GM12878 (cell line): ENCODE data around the gene G3BP1. TPM values are rescaled to one million over a fixed set of nuclear protein-coding genes. Genes with fewer than 3 reads are reported as not detected.

ENCODE experiments used
- BACH1 ChIP-seq: fragments of 450-650 bp; IDR thresholded peaks from 2 replicates; pipeline ENCODE4 v1.6.1; 2017; ENCODE audit warnings: mild to moderate bottlenecking, borderline replicate concordance
- CBX5 ChIP-seq: sonication (generic); IDR thresholded peaks from 2 replicates; pipeline ENCODE4 v1.6.1; 2016; ENCODE audit warnings: low read depth, moderate library complexity, mild to moderate bottlenecking, inconsistent platforms
- CHD1 ChIP-seq: IDR thresholded peaks from 2 replicates; pipeline ENCODE4 v1.6.1; 2012; ENCODE audit warnings: low read depth, low read length, improper control_type of control experiment
- CREM ChIP-seq: IDR thresholded peaks from 2 replicates; pipeline ENCODE4 v1.6.1; 2014; ENCODE audit warnings: antibody characterized with exemption, low read depth
- GATAD2B ChIP-seq: fragments of 450-650 bp; conservative IDR thresholded peaks from 2 replicates; pipeline ENCODE4 v1.6.1; 2017; ENCODE audit warnings: low read depth, mild to moderate bottlenecking, moderate library complexity
- HDGF ChIP-seq: fragments of 450-650 bp; IDR thresholded peaks from 2 replicates; pipeline ENCODE4 v1.6.1; 2016; ENCODE audit warnings: antibody characterized with exemption
- KDM1A ChIP-seq: fragments of 200-600 bp; sonication (generic); IDR thresholded peaks from 2 replicates; pipeline ENCODE4 v1.6.1; 2016; ENCODE audit warnings: borderline replicate concordance
- MEF2B ChIP-seq: fragments of 450-650 bp; IDR thresholded peaks from 2 replicates; pipeline ENCODE4 v1.6.1; 2018; ENCODE audit warnings: mild to moderate bottlenecking, moderate library complexity; ENCODE audit not compliant: partially characterized antibody, poor library complexity, severe bottlenecking
- NFYB ChIP-seq: IDR thresholded peaks from 2 replicates; pipeline ENCODE4 v1.6.1; 2011; ENCODE audit warnings: low read depth, mild to moderate bottlenecking, low read length, improper control_type of control experiment, moderate library complexity; ENCODE audit not compliant: insufficient read depth
- NR2C2 ChIP-seq: IDR thresholded peaks from 2 replicates; pipeline ENCODE4 v1.6.1; 2011; ENCODE audit warnings: borderline replicate concordance, low read depth; ENCODE audit not compliant: control insufficient read depth, insufficient read length
- RELA ChIP-seq: fragments of 450-650 bp; IDR thresholded peaks from 2 replicates; pipeline ENCODE4 v1.8.0; 2014; ENCODE audit warnings: borderline replicate concordance; ENCODE audit not compliant: partially characterized antibody
- SIN3A ChIP-seq: IDR thresholded peaks from 2 replicates; pipeline ENCODE4 v1.6.1; 2012; ENCODE audit warnings: low read depth, low read length, improper control_type of control experiment
- SMAD1 ChIP-seq: fragments of 450-650 bp; IDR thresholded peaks from 2 replicates; pipeline ENCODE4 v1.6.1; 2018; ENCODE audit warnings: mild to moderate bottlenecking, low read depth; ENCODE audit not compliant: partially characterized antibody
- SMARCA5 ChIP-seq: fragments of 450-650 bp; IDR thresholded peaks from 2 replicates; pipeline ENCODE4 v1.6.1; 2017; ENCODE audit warnings: mild to moderate bottlenecking
- STAT3 ChIP-seq: IDR thresholded peaks from 2 replicates; pipeline ENCODE4 v1.6.1; 2011; ENCODE audit warnings: low read depth, low read length, improper control_type of control experiment
- ZNF274 ChIP-seq: IDR thresholded peaks from one replicate; pipeline ENCODE4 v1.8.0; 2011; ENCODE audit not compliant: insufficient read length, insufficient read depth
- polyA plus RNA-seq, 11 experiments: library from polyadenylated mRNA; depleted of rRNA in 4 of 11; unstranded in 6 of 11; stranded (reverse) in 5 of 11; fragments of >200 nt; fragmentation: Nextera tagmentation in 4 of 11; fragmentation: Illumina TruSeq in 1 of 11; extraction: Ambion mirVana in 4 of 11; extraction: Trizol in 1 of 11; gene quantifications; 1 replicate in 1 of 11; 2 replicates in 10 of 11; pipeline versions ENCODE4 v1.2.1 to v1.2.3, GENCODE V29; 2011 to 2016; ENCODE audit warnings: inconsistent platforms in 2 of 11, missing spikeins in 2 of 11, low read depth in 1 of 11
- total RNA-seq, 4 experiments: library from RNA; depleted of rRNA in 3 of 4; stranded (reverse); fragments of >200 nt in 3 of 4; fragmentation: Illumina TruSeq in 1 of 4; extraction: Trizol in 1 of 4; gene quantifications; 2 replicates each; pipeline versions ENCODE4 v1.2.1 to v1.2.3, GENCODE V29; 2013 to 2021
- TF ChIP-seq, protein P1 (sequence below): fragments of 450-650 bp; IDR thresholded peaks from 2 replicates; pipeline ENCODE4 v1.6.1; 2017; ENCODE audit warnings: low read depth, mild to moderate bottlenecking, moderate library complexity
- TF ChIP-seq, protein P2 (sequence below): fragments of 450-650 bp; IDR thresholded peaks from 2 replicates; pipeline ENCODE4 v1.6.1; 2018; ENCODE audit warnings: borderline replicate concordance, mild to moderate bottlenecking; ENCODE audit not compliant: partially characterized antibody
- TF ChIP-seq, protein P3 (sequence below): IDR thresholded peaks from 2 replicates; pipeline ENCODE4 v1.6.1; 2012; ENCODE audit warnings: low read depth, low read length, improper control_type of control experiment
- TF ChIP-seq, protein P4 (sequence below): fragments of 450-650 bp; formaldehyde crosslinking; IDR thresholded peaks from 2 replicates; pipeline ENCODE4 v1.5.0; 2022; ENCODE audit warnings: mild to moderate bottlenecking, missing genetic modification characterization

The G3BP1 gene
- total and polyA plus RNA-seq, 10 of the 15 experiments (the other 5 are each of a cell fraction or from before 2014, with no cell fraction given): 49.7 to 438 (median 148) TPM

DNA sequence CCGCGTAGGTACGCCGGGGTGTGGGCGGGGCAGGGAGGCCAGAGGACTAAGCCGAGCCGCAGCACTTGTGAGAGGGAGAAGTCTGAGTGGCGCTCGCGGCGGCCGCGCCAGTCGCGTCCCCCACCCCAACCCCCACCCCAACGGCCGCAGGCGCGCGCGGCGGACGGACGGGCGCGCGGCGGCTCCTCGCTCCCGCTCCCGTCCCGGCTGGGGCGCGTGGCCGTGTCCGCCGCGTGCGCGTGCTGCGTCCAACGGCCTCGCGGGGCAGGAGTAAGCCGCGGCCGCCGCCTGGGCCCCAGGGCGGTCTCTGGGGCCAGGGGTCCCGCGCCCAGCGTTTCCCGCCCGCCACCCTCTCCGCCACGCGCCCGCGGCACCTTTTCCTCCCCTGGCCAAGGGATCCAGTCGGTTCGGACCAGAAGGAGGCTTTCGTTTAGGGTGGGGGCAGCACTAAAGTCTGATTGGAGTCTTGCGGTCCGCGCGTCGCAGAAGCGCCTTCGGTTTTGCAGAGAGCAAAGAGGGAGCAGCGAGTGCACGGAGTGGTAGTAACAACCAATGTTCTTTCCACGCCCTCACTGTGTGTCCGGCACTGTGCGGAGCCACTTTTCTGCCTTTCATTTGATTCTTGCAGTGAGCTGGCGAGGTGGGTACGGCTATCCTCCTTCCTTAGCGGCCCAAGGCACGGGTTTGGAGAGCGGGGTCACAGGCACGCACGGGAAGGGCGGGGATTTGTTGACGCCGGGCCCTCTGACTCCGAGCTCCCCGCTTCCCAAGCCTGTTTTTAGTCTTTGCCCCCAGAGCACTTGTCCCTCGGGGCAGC, 483 bp downstream of the G3BP1 start (continued):
- TF ChIP-seq SMAD1 (no peak), NFYB (no peak), KDM1A (no peak), RELA (no peak), SMARCA5 (peak; percentile 85; the same call in 1 of the 2 replicates), BACH1 (peak; percentile 77), GATAD2B (no peak; the same call in 1 of the 2 replicates), CHD1 (no peak), CREM (no peak), STAT3 (no peak), NR2C2 (no peak), CBX5 (no peak), ZNF274 (no peak), MEF2B (peak; percentile 37), HDGF (no peak), SIN3A (no peak; the same call in 1 of the 2 replicates)
- TF ChIP-seq, protein P1, sequence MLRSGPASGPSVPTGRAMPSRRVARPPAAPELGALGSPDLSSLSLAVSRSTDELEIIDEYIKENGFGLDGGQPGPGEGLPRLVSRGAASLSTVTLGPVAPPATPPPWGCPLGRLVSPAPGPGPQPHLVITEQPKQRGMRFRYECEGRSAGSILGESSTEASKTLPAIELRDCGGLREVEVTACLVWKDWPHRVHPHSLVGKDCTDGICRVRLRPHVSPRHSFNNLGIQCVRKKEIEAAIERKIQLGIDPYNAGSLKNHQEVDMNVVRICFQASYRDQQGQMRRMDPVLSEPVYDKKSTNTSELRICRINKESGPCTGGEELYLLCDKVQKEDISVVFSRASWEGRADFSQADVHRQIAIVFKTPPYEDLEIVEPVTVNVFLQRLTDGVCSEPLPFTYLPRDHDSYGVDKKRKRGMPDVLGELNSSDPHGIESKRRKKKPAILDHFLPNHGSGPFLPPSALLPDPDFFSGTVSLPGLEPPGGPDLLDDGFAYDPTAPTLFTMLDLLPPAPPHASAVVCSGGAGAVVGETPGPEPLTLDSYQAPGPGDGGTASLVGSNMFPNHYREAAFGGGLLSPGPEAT: no peak
- TF ChIP-seq, protein P2, sequence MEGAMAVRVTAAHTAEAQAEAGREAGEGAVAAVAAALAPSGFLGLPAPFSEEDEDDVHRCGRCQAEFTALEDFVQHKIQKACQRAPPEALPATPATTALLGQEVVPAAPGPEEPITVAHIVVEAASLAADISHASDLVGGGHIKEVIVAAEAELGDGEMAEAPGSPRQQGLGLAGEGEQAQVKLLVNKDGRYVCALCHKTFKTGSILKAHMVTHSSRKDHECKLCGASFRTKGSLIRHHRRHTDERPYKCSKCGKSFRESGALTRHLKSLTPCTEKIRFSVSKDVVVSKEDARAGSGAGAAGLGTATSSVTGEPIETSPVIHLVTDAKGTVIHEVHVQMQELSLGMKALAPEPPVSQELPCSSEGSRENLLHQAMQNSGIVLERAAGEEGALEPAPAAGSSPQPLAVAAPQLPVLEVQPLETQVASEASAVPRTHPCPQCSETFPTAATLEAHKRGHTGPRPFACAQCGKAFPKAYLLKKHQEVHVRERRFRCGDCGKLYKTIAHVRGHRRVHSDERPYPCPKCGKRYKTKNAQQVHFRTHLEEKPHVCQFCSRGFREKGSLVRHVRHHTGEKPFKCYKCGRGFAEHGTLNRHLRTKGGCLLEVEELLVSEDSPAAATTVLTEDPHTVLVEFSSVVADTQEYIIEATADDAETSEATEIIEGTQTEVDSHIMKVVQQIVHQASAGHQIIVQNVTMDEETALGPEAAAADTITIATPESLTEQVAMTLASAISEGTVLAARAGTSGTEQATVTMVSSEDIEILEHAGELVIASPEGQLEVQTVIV: no peak
- TF ChIP-seq, protein P3, sequence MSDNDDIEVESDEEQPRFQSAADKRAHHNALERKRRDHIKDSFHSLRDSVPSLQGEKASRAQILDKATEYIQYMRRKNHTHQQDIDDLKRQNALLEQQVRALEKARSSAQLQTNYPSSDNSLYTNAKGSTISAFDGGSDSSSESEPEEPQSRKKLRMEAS: peak; percentile 22; the same call in 1 of the 2 replicates
- TF ChIP-seq, protein P4, sequence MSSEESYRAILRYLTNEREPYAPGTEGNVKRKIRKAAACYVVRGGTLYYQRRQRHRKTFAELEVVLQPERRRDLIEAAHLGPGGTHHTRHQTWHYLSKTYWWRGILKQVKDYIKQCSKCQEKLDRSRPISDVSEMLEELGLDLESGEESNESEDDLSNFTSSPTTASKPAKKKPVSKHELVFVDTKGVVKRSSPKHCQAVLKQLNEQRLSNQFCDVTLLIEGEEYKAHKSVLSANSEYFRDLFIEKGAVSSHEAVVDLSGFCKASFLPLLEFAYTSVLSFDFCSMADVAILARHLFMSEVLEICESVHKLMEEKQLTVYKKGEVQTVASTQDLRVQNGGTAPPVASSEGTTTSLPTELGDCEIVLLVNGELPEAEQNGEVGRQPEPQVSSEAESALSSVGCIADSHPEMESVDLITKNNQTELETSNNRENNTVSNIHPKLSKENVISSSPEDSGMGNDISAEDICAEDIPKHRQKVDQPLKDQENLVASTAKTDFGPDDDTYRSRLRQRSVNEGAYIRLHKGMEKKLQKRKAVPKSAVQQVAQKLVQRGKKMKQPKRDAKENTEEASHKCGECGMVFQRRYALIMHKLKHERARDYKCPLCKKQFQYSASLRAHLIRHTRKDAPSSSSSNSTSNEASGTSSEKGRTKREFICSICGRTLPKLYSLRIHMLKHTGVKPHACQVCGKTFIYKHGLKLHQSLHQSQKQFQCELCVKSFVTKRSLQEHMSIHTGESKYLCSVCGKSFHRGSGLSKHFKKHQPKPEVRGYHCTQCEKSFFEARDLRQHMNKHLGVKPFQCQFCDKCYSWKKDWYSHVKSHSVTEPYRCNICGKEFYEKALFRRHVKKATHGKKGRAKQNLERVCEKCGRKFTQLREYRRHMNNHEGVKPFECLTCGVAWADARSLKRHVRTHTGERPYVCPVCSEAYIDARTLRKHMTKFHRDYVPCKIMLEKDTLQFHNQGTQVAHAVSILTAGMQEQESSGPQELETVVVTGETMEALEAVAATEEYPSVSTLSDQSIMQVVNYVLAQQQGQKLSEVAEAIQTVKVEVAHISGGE (CRISPR knock-in tag): no peak
